ENCODE measurements around the gene SLC38A11. TPM values are rescaled to one million over a fixed set of nuclear protein-coding genes. Genes with fewer than 3 reads are reported as not detected.

SLC38A11 gene
- polyA plus RNA-seq, 3 donors = 0.07 TPM; not detected in 2

DNA sequence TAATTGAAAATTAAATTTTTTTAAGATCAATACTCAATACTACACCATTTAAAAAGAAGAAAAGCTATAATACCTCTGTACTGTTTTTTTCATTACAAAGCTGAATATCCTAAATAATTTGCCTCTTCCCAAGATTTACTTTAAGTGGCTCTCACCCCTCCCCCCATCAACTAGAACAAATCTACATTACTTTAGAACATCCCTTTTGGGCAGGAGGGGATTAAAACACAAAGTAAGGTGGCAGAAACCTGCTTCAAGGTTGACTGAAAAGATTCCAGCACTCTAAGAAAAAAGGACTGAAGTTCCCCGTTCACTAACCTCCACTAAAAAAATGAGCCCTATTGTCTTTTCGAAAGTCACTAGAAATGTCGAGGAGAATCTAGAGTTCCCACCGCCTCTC, 42.3 kb downstream of the SLC38A11 start:
- H3K9ac ChIP-seq (ENCODE audit: insufficient read depth, low read length, poor library complexity, severe bottlenecking) = no peak overlapping the region
- H3K27ac Mint-ChIP-seq = no peak overlapping the region
- no peaks in the 10 kb centered on the region for H3K36me3 Mint-ChIP-seq
- H3K4me1 ChIP-seq (ENCODE audit: control insufficient read depth in 1 of 2, insufficient read depth in 2 of 2, low read length in 2 of 2) = no peaks in the 10 kb centered on the region
- H3K4me3 Mint-ChIP-seq = no peak overlapping the region
- H3K4me2 ChIP-seq (replicated peaks; ENCODE audit: extremely low read depth, low read length, poor library complexity, severe bottlenecking) = no peak overlapping the region
- no peaks in the 10 kb centered on the region for H3K9me3 Mint-ChIP-seq
- H4K20me1 ChIP-seq (ENCODE audit: insufficient read depth, low read length) = no peaks in the 10 kb centered on the region
- WGBS (ENCODE audit: insufficient coverage) = no CpG with 5 or more reads among the region's 4 CpGs
- H3K4me1 Mint-ChIP-seq = peaks cover 9% of the 10 kb centered on the region
- TF ChIP-seq, protein P1, sequence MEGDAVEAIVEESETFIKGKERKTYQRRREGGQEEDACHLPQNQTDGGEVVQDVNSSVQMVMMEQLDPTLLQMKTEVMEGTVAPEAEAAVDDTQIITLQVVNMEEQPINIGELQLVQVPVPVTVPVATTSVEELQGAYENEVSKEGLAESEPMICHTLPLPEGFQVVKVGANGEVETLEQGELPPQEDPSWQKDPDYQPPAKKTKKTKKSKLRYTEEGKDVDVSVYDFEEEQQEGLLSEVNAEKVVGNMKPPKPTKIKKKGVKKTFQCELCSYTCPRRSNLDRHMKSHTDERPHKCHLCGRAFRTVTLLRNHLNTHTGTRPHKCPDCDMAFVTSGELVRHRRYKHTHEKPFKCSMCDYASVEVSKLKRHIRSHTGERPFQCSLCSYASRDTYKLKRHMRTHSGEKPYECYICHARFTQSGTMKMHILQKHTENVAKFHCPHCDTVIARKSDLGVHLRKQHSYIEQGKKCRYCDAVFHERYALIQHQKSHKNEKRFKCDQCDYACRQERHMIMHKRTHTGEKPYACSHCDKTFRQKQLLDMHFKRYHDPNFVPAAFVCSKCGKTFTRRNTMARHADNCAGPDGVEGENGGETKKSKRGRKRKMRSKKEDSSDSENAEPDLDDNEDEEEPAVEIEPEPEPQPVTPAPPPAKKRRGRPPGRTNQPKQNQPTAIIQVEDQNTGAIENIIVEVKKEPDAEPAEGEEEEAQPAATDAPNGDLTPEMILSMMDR (IDR thresholded peaks at IDR 0.05) = no peak
- intact Hi-C loops (cut with micrococcal nuclease) = no loop called here
- H2AFZ ChIP-seq (ENCODE audit: insufficient read depth, low read depth, low read length, poor library complexity, severe bottlenecking) = no peak overlapping the region
- H3K4me3 ChIP-seq (replicated peaks in 1 of 3; ENCODE audit: low read depth in 2 of 3, low read length in 3 of 3) = no peak overlapping the region
- H3K27me3 ChIP-seq (ENCODE audit: control insufficient read depth in 2 of 2, insufficient read depth in 2 of 2, low read length in 2 of 2) = no peaks in the 10 kb centered on the region
- peaks cover 0 to 2% (median 0%) of the 10 kb centered on the region in 3 donors for H3K27me3 Mint-ChIP-seq (ENCODE audit: low read depth in 3 of 3)
- no peaks in the 10 kb centered on the region for H3K9me3 ChIP-seq (replicated peaks in 1 of 2; ENCODE audit: control insufficient read depth in 1 of 2, insufficient read depth in 1 of 2, low read length in 2 of 2)
- H3K79me2 ChIP-seq (ENCODE audit: insufficient read depth, low read length) = no peaks in the 10 kb centered on the region
- H3K36me3 ChIP-seq (replicated peaks in 1 of 2; ENCODE audit: control insufficient read depth in 1 of 2, insufficient read depth in 2 of 2, low read length in 2 of 2) = no peaks in the 10 kb centered on the region
- DNase-seq = no peak
- H3K27ac ChIP-seq (ENCODE audit: low read depth in 1 of 2, low read length in 2 of 2) = no peak overlapping the region

DNA sequence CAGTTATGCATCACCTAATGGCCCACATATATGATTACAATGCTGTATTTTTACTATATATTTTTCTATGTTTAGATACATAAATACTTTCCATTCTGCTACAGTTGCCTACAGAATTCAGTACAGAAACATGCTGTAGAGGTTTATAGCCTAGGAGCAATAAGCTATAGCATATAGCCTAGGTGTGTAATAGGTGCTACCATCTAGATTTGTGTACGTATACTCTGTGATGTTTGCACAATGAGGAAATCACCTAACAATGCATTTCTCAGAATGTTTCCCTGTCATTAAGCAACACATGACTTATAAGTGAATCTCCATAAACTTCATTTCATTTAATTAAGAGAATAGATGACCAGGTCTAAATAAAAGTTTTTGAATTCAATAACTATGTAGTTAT, 43.5 kb downstream of the SLC38A11 start:
- TF ChIP-seq, protein P1 (IDR thresholded peaks at IDR 0.05) = no peak
- no peaks in the 10 kb centered on the region for H4K20me1 ChIP-seq (ENCODE audit: insufficient read depth, low read length)

More for the DNA sequence above, 43.5 kb downstream of the SLC38A11 start:
- no peaks in the 10 kb centered on the region for H3K79me2 ChIP-seq (ENCODE audit: insufficient read depth, low read length)
- H3K4me2 ChIP-seq (replicated peaks; ENCODE audit: extremely low read depth, low read length, poor library complexity, severe bottlenecking) = no peak overlapping the region
- H3K27me3 ChIP-seq (ENCODE audit: control insufficient read depth in 2 of 2, insufficient read depth in 2 of 2, low read length in 2 of 2) = no peaks in the 10 kb centered on the region
- no peaks in the 10 kb centered on the region for H3K36me3 ChIP-seq (replicated peaks in 1 of 2; ENCODE audit: control insufficient read depth in 1 of 2, insufficient read depth in 2 of 2, low read length in 2 of 2)
- DNase-seq = no peak
- Mint-ChIP-seq H3K4me3 (no peak overlapping the region), H3K36me3 (no peaks in the 10 kb centered on the region), H3K9me3 (no peaks in the 10 kb centered on the region), H3K4me1 (peaks cover 9% of the 10 kb centered on the region), H3K27ac (no peak overlapping the region), H3K27me3 (ENCODE audit: low read depth in 3 of 3) (peaks cover 0 to 2% (median 0%) of the 10 kb centered on the region in 3 donors)
- no peak overlapping the region for H3K9ac ChIP-seq (ENCODE audit: insufficient read depth, low read length, poor library complexity, severe bottlenecking)
- no peak overlapping the region for H3K27ac ChIP-seq (ENCODE audit: low read depth in 1 of 2, low read length in 2 of 2)
- WGBS (ENCODE audit: insufficient coverage) = no CpG with 5 or more reads among the region's 1 CpG
- H3K4me1 ChIP-seq (ENCODE audit: control insufficient read depth in 1 of 2, insufficient read depth in 2 of 2, low read length in 2 of 2) = no peaks in the 10 kb centered on the region
- intact Hi-C loops (cut with micrococcal nuclease) = no loop called here
- H3K9me3 ChIP-seq (replicated peaks in 1 of 2; ENCODE audit: control insufficient read depth in 1 of 2, insufficient read depth in 1 of 2, low read length in 2 of 2) = no peaks in the 10 kb centered on the region
- H3K4me3 ChIP-seq (replicated peaks in 1 of 3; ENCODE audit: low read depth in 2 of 3, low read length in 3 of 3) = no peak overlapping the region
- no peak overlapping the region for H2AFZ ChIP-seq (ENCODE audit: insufficient read depth, low read depth, low read length, poor library complexity, severe bottlenecking)
